A549 (cell line): ENCODE measurements around the gene STIM1. TPM values are rescaled to one million over a fixed set of nuclear protein-coding genes. Genes with fewer than 3 reads are reported as not detected.

ENCODE experiments used
- ATAC-seq, 2 experiments: fragments of 200-7000 bp in 1 of 2; fragments of >200 bp in 1 of 2; cut with Nextera tagmentation in 1 of 2; cut with Tn5 transposase in 1 of 2; 3 replicates each; pipeline versions ENCODE4 v1.8.0 to v1.9.1; 2018 to 2020; ENCODE audit warnings: mild to moderate bottlenecking in 1 of 2, moderate library complexity in 1 of 2
- CTCF ChIA-PET: fragments of 300-600 bp; sonication (Branson Sonifier 250); formaldehyde crosslinking; extraction: SDS; loops from one replicate; lab custom pipeline; 2021; ENCODE audit warnings: antibody characterized with exemption, inconsistent platforms; lab: Yijun Ruan, JAX
- POLR2A ChIA-PET: fragments of 350-600 bp; formaldehyde crosslinking; extraction: SDS; loops from one replicate; lab custom pipeline; 2021; ENCODE audit warnings: antibody characterized with exemption, inconsistent platforms; lab: Yijun Ruan, JAX
- DNase-seq, 2 experiments: peaks; one replicate each; pipeline versions ENCODE4 v3.0.0 to v3.0.0-alpha.2; 2011 to 2016; ENCODE audit warnings: low read depth in 1 of 2, low spot score in 1 of 2
- FAIRE-seq: peaks from 2 replicates; lab custom pipeline; 2011; peaks lifted over from hg19 to GRCh38; lab: Jason Lieb, UNC
- H3K27ac ChIP-seq, 2 experiments: fragments of >200 bp; sonication (Bioruptor Twin); formaldehyde crosslinking; 3 replicates each; pipeline ENCODE4 v1.5.1; 2016 to 2017
- H3K4me1 ChIP-seq: fragments of >200 bp; sonication (Bioruptor Twin); formaldehyde crosslinking; 3 replicates; pipeline ENCODE4 v1.6.1; 2016
- H3K4me2 ChIP-seq: fragments of >200 bp; sonication (Bioruptor Twin); formaldehyde crosslinking; 3 replicates; pipeline ENCODE4 v1.6.1; 2016
- H3K4me3 ChIP-seq: fragments of >200 bp; sonication (Bioruptor Twin); formaldehyde crosslinking; 3 replicates; pipeline ENCODE4 v1.5.1; 2016
- H3K9me3 ChIP-seq: fragments of >200 bp; sonication (Bioruptor Twin); formaldehyde crosslinking; 3 replicates; pipeline ENCODE4 v1.6.1; 2016
- BCL3 ChIP-seq: fragments of >200 bp; sonication (Bioruptor Twin); formaldehyde crosslinking; IDR thresholded peaks from 3 replicates; pipeline ENCODE4 v1.6.1; 2016
- CBX8 ChIP-seq: fragments of 200-600 bp; sonication (generic); IDR thresholded peaks from 2 replicates; pipeline ENCODE4 v1.6.1; 2016
- CTCF ChIP-seq: fragments of >200 bp; sonication (Bioruptor Twin); formaldehyde crosslinking; IDR thresholded peaks from 3 replicates; pipeline ENCODE4 v1.5.1; 2016
- EHF ChIP-seq: fragments of 250-450 bp; sonication (Bioruptor Pico); IDR thresholded peaks from 2 replicates; pipeline ENCODE4 v1.5.0; 2020; ENCODE audit warnings: mild to moderate bottlenecking
- EHMT2 ChIP-seq: fragments of 200-600 bp; sonication (generic); IDR thresholded peaks from 2 replicates; pipeline ENCODE4 v1.6.1; 2016; ENCODE audit warnings: antibody characterized with exemption, low read depth, mild to moderate bottlenecking, moderate library complexity
- ELK1 ChIP-seq: fragments of 150-350 bp; IDR thresholded peaks from 2 replicates; pipeline ENCODE4 v1.6.1; 2014; ENCODE audit warnings: low read depth, mild to moderate bottlenecking, low read length
- EP300 ChIP-seq, 2 experiments: fragments of >200 bp; sonication (Bioruptor Twin); formaldehyde crosslinking; IDR thresholded peaks; 2 replicates in 1 of 2; 3 replicates in 1 of 2; pipeline ENCODE4 v1.6.1; 2016 to 2017
- ESRRA ChIP-seq: fragments of 150-350 bp; IDR thresholded peaks from 2 replicates; pipeline ENCODE4 v1.6.1; 2014; ENCODE audit warnings: mild to moderate bottlenecking, low read length, borderline replicate concordance
- GATA3 ChIP-seq: IDR thresholded peaks from 2 replicates; pipeline ENCODE4 v1.6.1; 2012; ENCODE audit warnings: borderline replicate concordance
- JUN ChIP-seq, 2 experiments: fragments of >200 bp; sonication (Bioruptor Twin); formaldehyde crosslinking; IDR thresholded peaks; 2 replicates in 1 of 2; 3 replicates in 1 of 2; pipeline ENCODE4 v1.6.1; 2016 to 2017
- MAX ChIP-seq: IDR thresholded peaks from 2 replicates; pipeline ENCODE4 v1.6.1; 2012
- MAZ ChIP-seq: fragments of 150-350 bp; IDR thresholded peaks from 2 replicates; pipeline ENCODE4 v1.6.1; 2014; ENCODE audit warnings: antibody characterized with exemption, low read depth, low read length, borderline replicate concordance
- POLR2AphosphoS2 ChIP-seq: conservative IDR thresholded peaks from 2 replicates; pipeline ENCODE4 v1.6.1; 2012; ENCODE audit warnings: low read length, improper control_type of control experiment, inconsistent platforms
- RAD21 ChIP-seq, 2 experiments: fragments of >200 bp in 1 of 2; sonication (Bioruptor Twin) in 1 of 2; formaldehyde crosslinking in 1 of 2; IDR thresholded peaks in 1 of 2; conservative IDR thresholded peaks in 1 of 2; 2 replicates in 1 of 2; 3 replicates in 1 of 2; pipeline ENCODE4 v1.6.1; 2012 to 2018; ENCODE audit warnings: inconsistent platforms in 1 of 2
- RNF2 ChIP-seq: fragments of 200-600 bp; sonication (generic); IDR thresholded peaks from 2 replicates; pipeline ENCODE4 v1.6.1; 2016; ENCODE audit warnings: low read depth, mild to moderate bottlenecking, antibody characterized with exemption, moderate library complexity, borderline replicate concordance
- SMC3 ChIP-seq: fragments of >200 bp; sonication (Bioruptor Twin); formaldehyde crosslinking; IDR thresholded peaks from 3 replicates; pipeline ENCODE4 v1.6.1; 2018; ENCODE audit warnings: inconsistent platforms
- SREBF2 ChIP-seq: fragments of 450-650 bp; IDR thresholded peaks from 2 replicates; pipeline ENCODE4 v1.6.1; 2014; ENCODE audit warnings: mild to moderate bottlenecking, moderate library complexity
- TFCP2L1 ChIP-seq: fragments of 250-450 bp; sonication (Bioruptor Pico); IDR thresholded peaks from 2 replicates; pipeline ENCODE4 v1.5.0; 2021; ENCODE audit warnings: mild to moderate bottlenecking
- USF2 ChIP-seq: fragments of 450-650 bp; IDR thresholded peaks from 2 replicates; pipeline ENCODE4 v1.6.1; 2014; ENCODE audit warnings: antibody characterized with exemption
- ZFP36 ChIP-seq: fragments of 450-650 bp; IDR thresholded peaks from 2 replicates; pipeline ENCODE4 v1.6.1; 2014; ENCODE audit warnings: borderline replicate concordance; ENCODE audit not compliant: partially characterized antibody
- WGBS: methylation state at CpG from one replicate; pipeline ENCODE4 v1.1.6; 2017; ENCODE audit errors: missing lambda C conversion rate; 5-methylcytosine and 5-hydroxymethylcytosine counted together
- polyA plus RNA-seq, 4 experiments: library from polyadenylated mRNA; depleted of rRNA in 3 of 4; stranded (reverse); fragments of >200 nt; fragmentation: RNase III in 1 of 4; extraction: RNeasy Plus Mini Kit Qiagen cat#74134 plus additional on column Dnase treatment in 1 of 4; gene quantifications; 2 replicates in 3 of 4; 3 replicates in 1 of 4; pipeline ENCODE4 v1.2.3, GENCODE V29; 2011 to 2017

The STIM1 gene
- polyA plus RNA-seq, 2 of the 4 experiments (the other 2 are of a cell fraction) = 35.2 to 38.7 TPM

- ChIA-PET POLR2A (no interaction called here), CTCF (interaction anchor here (1.8 kb wide), 1 partner anchor 100 kb away, joined by 5 read pairs; the partner anchor contains the start of gene STIM1)
- ATAC-seq (no peak), DNase-seq (no peak), FAIRE-seq (no peak)
- Histone ChIP-seq H3K4me2 (no peak overlapping the region), H3K4me3 (no peak overlapping the region), H3K9me3 (no peaks in the 10 kb centered on the region), H3K27ac (no peak overlapping the region), H3K4me1 (peaks cover 29% of the 10 kb centered on the region)
- WGBS = 94% methylated on average over 3 of the region's 3 CpGs
- TF ChIP-seq ZFP36 = no peak
- no peak for TF ChIP-seq EP300 (IDR thresholded peaks at IDR 0.05)
- TF ChIP-seq ELK1 = no peak
- no peak for TF ChIP-seq CBX8
- no peak for TF ChIP-seq BCL3
- TF ChIP-seq CTCF = no peak
- no peak for TF ChIP-seq MAX
- no peak for TF ChIP-seq ESRRA
- no peak for TF ChIP-seq MAZ
- TF ChIP-seq USF2 = no peak
- no peak for TF ChIP-seq RAD21 (conservative IDR thresholded peaks at IDR 0.05 in 1 of 2, IDR thresholded peaks at IDR 0.05 in 1 of 2)
- no peak for TF ChIP-seq GATA3
- TF ChIP-seq TFCP2L1 (CRISPR knock-in tag) = no peak
- TF ChIP-seq POLR2AphosphoS2 = no peak
- no peak for TF ChIP-seq EHMT2
- TF ChIP-seq RNF2 = no peak
- TF ChIP-seq SMC3 = no peak
These were observed 99.2 kb downstream of the STIM1 start for GRCh38 chr11:3954448-3955298.

- H3K9me3 ChIP-seq = no peaks in the 10 kb centered on the region
- H3K4me1 ChIP-seq = peaks cover 30% of the 10 kb centered on the region
- DNase-seq = no peak
- WGBS = 68% methylated on average over 1 of the region's 1 CpG
- no peak overlapping the region for H3K4me3 ChIP-seq
- ChIA-PET POLR2A (no interaction called here), CTCF (interaction anchor here (1.8 kb wide), 1 partner anchor 100 kb away, joined by 5 read pairs; the partner anchor contains the start of gene STIM1)
- no peak overlapping the region for H3K27ac ChIP-seq
- no peak overlapping the region for H3K4me2 ChIP-seq
- ATAC-seq = no peak
- TF ChIP-seq SREBF2 = no peak
- no peak for TF ChIP-seq JUN (IDR thresholded peaks at IDR 0.05)
- TF ChIP-seq EHF (CRISPR knock-in tag) = no peak
- no peak for FAIRE-seq
These were observed 99.8 kb downstream of the STIM1 start for GRCh38 chr11:3955299-3955665.
